GM23248 (cell line): ENCODE results near the gene PRDM1.

Experiments used
- EZH2 ChIP-seq: fragments of 200-600 bp; sonication (generic); IDR thresholded peaks from 2 replicates; pipeline ENCODE4 v1.6.1; 2018; ENCODE audit warnings: antibody characterized with exemption, mild to moderate bottlenecking; ENCODE audit not compliant: insufficient read depth, poor library complexity, severe bottlenecking
- EZH2phosphoT487 ChIP-seq: fragments of 200-600 bp; sonication (generic); IDR thresholded peaks from 2 replicates; pipeline ENCODE4 v1.6.1; 2018; ENCODE audit warnings: antibody characterized with exemption, moderate library complexity, mild to moderate bottlenecking, low read depth; ENCODE audit not compliant: insufficient read depth

DNA sequence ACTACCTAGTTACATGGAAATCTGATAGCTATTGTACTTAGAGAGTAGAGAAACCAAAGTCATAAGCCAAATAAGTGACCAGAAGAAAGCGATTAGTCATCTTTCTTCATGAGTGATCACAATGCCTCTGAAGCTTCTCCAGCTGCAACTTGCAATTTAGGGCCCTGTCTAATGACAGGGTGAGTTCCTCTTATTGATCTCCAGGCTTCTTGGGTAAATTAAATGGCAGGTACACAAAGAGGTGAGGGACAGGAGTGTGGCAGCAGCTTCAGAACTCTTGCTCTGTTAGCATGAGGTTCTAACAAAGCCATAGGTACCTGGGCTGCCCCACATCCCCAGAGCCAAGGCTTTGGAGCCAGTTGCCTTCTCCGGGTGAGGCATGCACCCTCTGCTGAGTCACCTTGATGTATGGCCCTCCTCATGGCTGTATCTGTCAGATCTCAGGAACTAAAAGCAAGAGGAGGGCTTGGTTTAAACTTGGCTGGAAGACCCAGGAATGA, 60.8 kb downstream of the PRDM1 start:
- no peak for TF ChIP-seq EZH2phosphoT487
- no peak for TF ChIP-seq EZH2
